ENCODE data around the gene FCRL1.

GRCh38 chr1:157798211-157798610 lies 21.7 kb downstream of the FCRL1 start:
- TF ChIP-seq NFRKB (IDR thresholded peaks at IDR 0.05) (no peak), ZNF384 (IDR thresholded peaks at IDR 0.05) (no peak), FOXA1 (IDR thresholded peaks at IDR 0.05) (no peak), ARNT (IDR thresholded peaks at IDR 0.05) (no peak), SUZ12 (IDR thresholded peaks at IDR 0.05) (no peak)
